22Rv1 (cell line): ENCODE results near the gene BCOR.
A peak's percentile ranks its signal among the peaks of the same experiment; 100 is the strongest.

Experiments
- ZFX ChIP-seq: fragments of 450-650 bp; IDR thresholded peaks from 2 replicates; pipeline ENCODE4 v1.6.1; 2017; ENCODE audit warnings: antibody characterized with exemption, borderline replicate concordance
- TF ChIP-seq, protein P1 (sequence below): fragments of 450-650 bp; IDR thresholded peaks from 2 replicates; pipeline ENCODE4 v1.5.1; 2017; ENCODE audit warnings: mild to moderate bottlenecking

DNA sequence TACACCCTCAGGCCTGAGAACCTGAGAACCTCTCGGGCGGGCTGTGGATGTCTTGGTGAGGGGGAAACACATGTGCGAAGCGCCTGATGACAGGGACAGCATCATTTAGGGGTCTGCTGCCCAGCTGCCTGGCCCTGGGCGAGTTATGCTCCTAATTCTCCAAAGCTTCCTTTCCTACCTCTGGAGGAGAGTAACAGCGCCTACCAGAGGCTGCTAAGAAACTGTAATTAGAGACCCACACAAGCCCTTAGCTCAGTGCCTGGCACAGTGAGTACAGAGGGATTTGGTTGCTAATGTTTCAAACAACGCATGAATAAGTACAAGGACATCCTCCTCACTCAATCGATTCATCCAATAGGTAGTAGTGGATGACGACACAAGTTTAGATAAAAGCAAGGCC is 40.4 kb downstream of the BCOR start:
- TF ChIP-seq, protein P1, sequence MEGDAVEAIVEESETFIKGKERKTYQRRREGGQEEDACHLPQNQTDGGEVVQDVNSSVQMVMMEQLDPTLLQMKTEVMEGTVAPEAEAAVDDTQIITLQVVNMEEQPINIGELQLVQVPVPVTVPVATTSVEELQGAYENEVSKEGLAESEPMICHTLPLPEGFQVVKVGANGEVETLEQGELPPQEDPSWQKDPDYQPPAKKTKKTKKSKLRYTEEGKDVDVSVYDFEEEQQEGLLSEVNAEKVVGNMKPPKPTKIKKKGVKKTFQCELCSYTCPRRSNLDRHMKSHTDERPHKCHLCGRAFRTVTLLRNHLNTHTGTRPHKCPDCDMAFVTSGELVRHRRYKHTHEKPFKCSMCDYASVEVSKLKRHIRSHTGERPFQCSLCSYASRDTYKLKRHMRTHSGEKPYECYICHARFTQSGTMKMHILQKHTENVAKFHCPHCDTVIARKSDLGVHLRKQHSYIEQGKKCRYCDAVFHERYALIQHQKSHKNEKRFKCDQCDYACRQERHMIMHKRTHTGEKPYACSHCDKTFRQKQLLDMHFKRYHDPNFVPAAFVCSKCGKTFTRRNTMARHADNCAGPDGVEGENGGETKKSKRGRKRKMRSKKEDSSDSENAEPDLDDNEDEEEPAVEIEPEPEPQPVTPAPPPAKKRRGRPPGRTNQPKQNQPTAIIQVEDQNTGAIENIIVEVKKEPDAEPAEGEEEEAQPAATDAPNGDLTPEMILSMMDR = 0 out of 2 replicates have a peak, but pooled peaks have one; percentile 10
- TF ChIP-seq ZFX = no peak
